Stomach (tissue), 4 donors: Measurements from ENCODE around the gene CLCN2.

Source experiments
- CTCF ChIP-seq, 7 experiments: fragments of 450-650 bp in 4 of 7; fragments of 200-600 bp in 3 of 7; sonication (generic) in 3 of 7; IDR thresholded peaks; one replicate each; pipeline ENCODE4 v1.5.1; 2016 to 2019; ENCODE audit warnings: antibody characterized with exemption in 7 of 7, control low read depth in 2 of 7, mild to moderate bottlenecking in 1 of 7
- EP300 ChIP-seq: sonication (generic); formaldehyde crosslinking; IDR thresholded peaks from one replicate; pipeline ENCODE4 v1.6.1; 2017; ENCODE audit warnings: antibody characterized with exemption
- POLR2A ChIP-seq, 4 donors: fragments of 450-650 bp; IDR thresholded peaks; one replicate each; pipeline ENCODE4 v1.6.1; 2016; ENCODE audit warnings: antibody characterized with exemption in 4 of 4, control low read depth in 2 of 4, mild to moderate bottlenecking in 1 of 4, moderate library complexity in 1 of 4
- POLR2AphosphoS5 ChIP-seq, 3 donors: sonication (generic); formaldehyde crosslinking; IDR thresholded peaks; one replicate each; pipeline ENCODE4 v1.6.1; 2016; ENCODE audit warnings: antibody characterized with exemption in 3 of 3

- no peak for TF ChIP-seq POLR2AphosphoS5 (IDR thresholded peaks at IDR 0.05)
- TF ChIP-seq CTCF (IDR thresholded peaks at IDR 0.05): no peak
- no peak for TF ChIP-seq EP300
- no peak for TF ChIP-seq POLR2A (IDR thresholded peaks at IDR 0.05)
Measured at GRCh38 chr3:184315871-184316661, 45.3 kb downstream of the CLCN2 start.
